PC-3 (cell line): Measurements from ENCODE around the gene HHAT. TPM values are rescaled to one million over a fixed set of nuclear protein-coding genes. Genes with fewer than 3 reads are reported as not detected.
A peak's percentile ranks its signal among the peaks of the same experiment; 100 is the strongest.

Source experiments
- ATAC-seq: fragments of 200-7000 bp; cut with Tn5 transposase; 2 replicates; pipeline ENCODE4 v1.9.1; 2020; ENCODE audit warnings: mild to moderate bottlenecking, moderate library complexity
- BruUV-seq: library from RNA; stranded (reverse); fragments of 400-500 nt; replicated peaks from 2 replicates; lab custom pipeline; 2021; lab: Mats Ljungman, UMichigan
- CTCF ChIA-PET: fragments of 300-600 bp; sonication (Branson Sonifier 250); formaldehyde crosslinking; loops from one replicate; lab custom pipeline; 2022; ENCODE audit warnings: antibody characterized with exemption; lab: Charles Lee
- POLR2A ChIA-PET: fragments of 300-600 bp; sonication (Branson Sonifier 250); formaldehyde crosslinking; loops from one replicate; lab custom pipeline; 2022; ENCODE audit warnings: antibody characterized with exemption; ENCODE audit not compliant: unreplicated experiment; lab: Charles Lee
- DNase-seq: peaks from one replicate; pipeline ENCODE4 v3.0.0-alpha.2; 2015
- H2AFZ ChIP-seq: fragments of 300-600 bp; sonication (generic); 2 replicates; pipeline ENCODE4 v1.6.0; 2016; ENCODE audit warnings: antibody characterized with exemption, low read length
- H3F3A ChIP-seq: fragments of 300-600 bp; sonication (generic); one replicate; pipeline ENCODE4 v1.6.0; 2017; ENCODE audit warnings: antibody characterized with exemption, low read length, control low read depth, mild to moderate bottlenecking; ENCODE audit not compliant: unreplicated experiment
- H3K27ac ChIP-seq: fragments of 300-600 bp; sonication (generic); 2 replicates; pipeline ENCODE4 v1.5.1; 2016; ENCODE audit warnings: mild to moderate bottlenecking, low read length
- H3K27me3 ChIP-seq: fragments of 300-600 bp; sonication (generic); 2 replicates; pipeline ENCODE4 v1.6.1; 2016; ENCODE audit warnings: low read length, mixed read lengths
- H3K36me3 ChIP-seq: fragments of 300-600 bp; sonication (generic); 2 replicates; pipeline ENCODE4 v1.6.1; 2016; ENCODE audit warnings: low read depth, mixed run types, low read length, mixed read lengths
- H3K4me1 ChIP-seq: fragments of 300-600 bp; sonication (generic); 2 replicates; pipeline ENCODE4 v1.5.1; 2016; ENCODE audit warnings: low read length; ENCODE audit not compliant: insufficient read depth
- H3K4me2 ChIP-seq: fragments of 300-600 bp; sonication (generic); 2 replicates; pipeline ENCODE4 v1.6.0; 2016; ENCODE audit warnings: low read length
- H3K4me3 ChIP-seq: fragments of 300-600 bp; sonication (generic); 2 replicates; pipeline ENCODE4 v1.5.1; 2016; ENCODE audit warnings: mild to moderate bottlenecking, low read length, mixed read lengths
- H3K79me2 ChIP-seq: fragments of 300-600 bp; sonication (generic); 2 replicates; pipeline ENCODE4 v1.6.1; 2017; ENCODE audit warnings: low read length, mixed read lengths
- H3K9ac ChIP-seq: fragments of 300-600 bp; sonication (generic); 2 replicates; pipeline ENCODE4 v1.6.0; 2016; ENCODE audit warnings: mild to moderate bottlenecking, low read length
- H3K9me2 ChIP-seq: fragments of 300-600 bp; sonication (generic); replicated peaks from 2 replicates; pipeline ENCODE4 v1.6.1; 2016; ENCODE audit warnings: mixed run types, low read length, mixed read lengths
- H3K9me3 ChIP-seq: fragments of 300-600 bp; sonication (generic); 2 replicates; pipeline ENCODE4 v1.6.1; 2016; ENCODE audit warnings: low read length, mixed read lengths
- H4K20me1 ChIP-seq: fragments of 300-600 bp; sonication (generic); 2 replicates; pipeline ENCODE4 v1.6.1; 2016; ENCODE audit warnings: low read length, mixed read lengths
- EZH2 ChIP-seq: fragments of 300-600 bp; sonication (generic); IDR thresholded peaks from one replicate; pipeline ENCODE4 v1.6.1; 2017; ENCODE audit warnings: antibody characterized with exemption, mild to moderate bottlenecking, low read length; ENCODE audit not compliant: unreplicated experiment
- EZH2phosphoT487 ChIP-seq: fragments of 300-600 bp; sonication (generic); IDR thresholded peaks from 2 replicates; pipeline ENCODE4 v1.6.1; 2018; ENCODE audit warnings: mild to moderate bottlenecking, antibody characterized with exemption, low read length, borderline replicate concordance
- intact Hi-C: fragments of 100-400 bp; cut with micrococcal nuclease; formaldehyde crosslinking; loops from 2 replicates; pipeline ENCODE4 v1.9.0; 2023
- total RNA-seq: library from RNA; depleted of rRNA; stranded (reverse); fragments of >200 nt; gene quantifications from 2 replicates; pipeline ENCODE4 v1.2.3, GENCODE V29; 2014
- TF ChIP-seq, protein P1 (sequence below): fragments of 300-600 bp; sonication (generic); conservative IDR thresholded peaks from 2 replicates; pipeline ENCODE4 v1.5.1; 2017; ENCODE audit warnings: antibody characterized with exemption, low read depth, mild to moderate bottlenecking, low read length

HHAT gene
- total RNA-seq, 1 experiment from 2014 or later, result 3.4 TPM

DNA sequence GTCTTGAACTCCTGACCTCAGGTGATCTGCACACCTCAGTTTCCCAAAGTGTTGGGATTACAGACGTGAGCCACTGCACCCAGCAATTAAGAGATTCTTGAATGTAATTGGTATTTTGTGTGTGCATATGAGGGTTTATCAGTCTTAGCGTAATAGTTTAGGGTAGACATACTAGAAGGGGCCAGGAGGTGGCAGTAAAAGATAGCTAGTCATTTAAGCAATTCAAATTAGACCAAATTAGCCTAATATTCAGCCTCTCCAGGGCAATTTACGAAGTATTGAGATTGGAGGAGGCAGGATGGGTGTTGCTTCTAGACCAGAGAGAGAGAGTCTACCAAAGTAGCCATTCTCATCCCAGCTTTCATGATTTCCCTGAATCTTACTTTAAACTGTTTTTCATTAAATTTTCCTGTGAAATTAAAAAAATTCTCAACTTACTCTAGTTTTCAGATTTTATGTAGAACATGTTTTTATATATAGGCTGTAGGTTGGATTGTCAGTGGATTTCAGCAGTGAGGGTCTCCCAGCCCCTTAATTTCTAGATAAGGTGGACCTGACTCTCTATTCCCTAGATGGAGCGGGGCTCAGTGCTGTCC is 119.7 kb downstream of the HHAT start:
- no peak overlapping the region for H3K4me2 ChIP-seq
- H3K4me1 ChIP-seq, result peaks cover 7% of the 10 kb centered on the region; the same call in 1 of the 2 replicates
- no peak overlapping the region for H3K4me3 ChIP-seq
- ChIA-PET POLR2A (interaction anchor here (0.5 kb wide), 1 partner anchor 685 kb away, joined by 3 read pairs; no protein-coding TSS in a partner anchor), CTCF (interaction anchor here (0.6 to 1.8 kb wide), 6 partner anchors 38 to 687 kb away, joined by 3 to 7 read pairs (median 4); partner anchors contain the start of gene KCNH1)
- H3F3A ChIP-seq, result no peaks in the 10 kb centered on the region
- H3K27me3 ChIP-seq, result peaks cover 16% of the 10 kb centered on the region
- ATAC-seq (peak; percentile 93), DNase-seq (peak; percentile 73)
- H3K27ac ChIP-seq, result no peak overlapping the region
- BruUV-seq, result no TSS peak
- no peaks in the 10 kb centered on the region for H3K9me2 ChIP-seq
- intact Hi-C loops, result loop anchor here (1.0 to 5.0 kb wide), 6 partner anchors 41 to 1064 kb away; no protein-coding TSS in a partner anchor
- no peaks in the 10 kb centered on the region for H3K9me3 ChIP-seq
- no peaks in the 10 kb centered on the region for H3K79me2 ChIP-seq
- H3K9ac ChIP-seq, result no peak overlapping the region
- no peaks in the 10 kb centered on the region for H3K36me3 ChIP-seq
- H4K20me1 ChIP-seq, result no peaks in the 10 kb centered on the region
- no peak for TF ChIP-seq EZH2
- TF ChIP-seq, protein P1, sequence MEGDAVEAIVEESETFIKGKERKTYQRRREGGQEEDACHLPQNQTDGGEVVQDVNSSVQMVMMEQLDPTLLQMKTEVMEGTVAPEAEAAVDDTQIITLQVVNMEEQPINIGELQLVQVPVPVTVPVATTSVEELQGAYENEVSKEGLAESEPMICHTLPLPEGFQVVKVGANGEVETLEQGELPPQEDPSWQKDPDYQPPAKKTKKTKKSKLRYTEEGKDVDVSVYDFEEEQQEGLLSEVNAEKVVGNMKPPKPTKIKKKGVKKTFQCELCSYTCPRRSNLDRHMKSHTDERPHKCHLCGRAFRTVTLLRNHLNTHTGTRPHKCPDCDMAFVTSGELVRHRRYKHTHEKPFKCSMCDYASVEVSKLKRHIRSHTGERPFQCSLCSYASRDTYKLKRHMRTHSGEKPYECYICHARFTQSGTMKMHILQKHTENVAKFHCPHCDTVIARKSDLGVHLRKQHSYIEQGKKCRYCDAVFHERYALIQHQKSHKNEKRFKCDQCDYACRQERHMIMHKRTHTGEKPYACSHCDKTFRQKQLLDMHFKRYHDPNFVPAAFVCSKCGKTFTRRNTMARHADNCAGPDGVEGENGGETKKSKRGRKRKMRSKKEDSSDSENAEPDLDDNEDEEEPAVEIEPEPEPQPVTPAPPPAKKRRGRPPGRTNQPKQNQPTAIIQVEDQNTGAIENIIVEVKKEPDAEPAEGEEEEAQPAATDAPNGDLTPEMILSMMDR, result peak; percentile 84
- TF ChIP-seq EZH2phosphoT487, result no peak
- no peak overlapping the region for H2AFZ ChIP-seq

DNA sequence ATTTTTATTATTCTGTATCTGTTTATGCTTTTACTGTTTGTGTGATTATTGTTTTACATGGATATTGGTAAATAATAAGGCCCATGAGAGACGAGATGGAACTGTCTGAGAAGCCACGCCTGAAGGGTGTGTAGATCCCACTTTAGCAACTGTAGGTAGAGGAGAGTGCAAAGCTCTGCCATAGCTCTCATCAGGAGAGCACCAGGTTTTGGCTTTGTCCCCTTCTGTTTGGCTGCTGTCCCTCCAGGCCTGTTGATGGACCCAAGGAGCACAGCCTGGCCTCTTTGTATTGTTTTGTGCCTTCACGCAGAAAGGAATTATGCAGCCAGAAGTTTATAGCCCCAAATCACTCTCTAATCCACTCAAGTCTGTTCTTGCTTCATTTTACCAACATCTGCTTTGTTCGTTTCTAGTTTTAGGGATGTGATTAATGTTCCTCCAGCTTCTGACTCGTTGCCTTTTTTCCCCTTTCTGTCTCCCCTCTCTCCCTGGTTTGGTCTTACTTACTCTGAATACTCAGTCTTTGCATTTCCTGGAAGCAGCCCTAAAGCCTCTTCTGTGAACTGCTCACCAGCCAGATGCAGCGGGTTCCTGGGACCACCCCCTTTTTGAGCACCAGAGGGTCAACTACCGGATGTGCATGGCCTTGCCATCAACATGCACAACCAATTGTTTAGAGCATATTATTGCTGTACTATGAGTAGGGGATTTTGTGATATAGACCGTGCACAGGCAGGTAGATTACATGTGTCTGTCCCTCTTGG is 127.3 kb downstream of the HHAT start:
- H3K4me2 ChIP-seq, result no peak overlapping the region
- no peaks in the 10 kb centered on the region for H3K9me3 ChIP-seq
- POLR2A ChIA-PET, result no interaction called here
- no peak overlapping the region for H2AFZ ChIP-seq
- peaks cover 42% of the 10 kb centered on the region for H3K27me3 ChIP-seq
- no peak overlapping the region for H3K4me3 ChIP-seq
- no peak for TF ChIP-seq EZH2phosphoT487
- ATAC-seq (no peak), DNase-seq (no peak)
- no peak overlapping the region for H3K27ac ChIP-seq
- H3K9ac ChIP-seq, result no peak overlapping the region
- H3K9me2 ChIP-seq, result no peaks in the 10 kb centered on the region
- H4K20me1 ChIP-seq, result no peaks in the 10 kb centered on the region
- no peaks in the 10 kb centered on the region for H3K79me2 ChIP-seq
- no TSS peak for BruUV-seq
- no peaks in the 10 kb centered on the region for H3K36me3 ChIP-seq
- no peaks in the 10 kb centered on the region for H3F3A ChIP-seq
- no peaks in the 10 kb centered on the region for H3K4me1 ChIP-seq
- intact Hi-C loops, result no loop called here
- CTCF ChIA-PET, result no interaction called here

DNA sequence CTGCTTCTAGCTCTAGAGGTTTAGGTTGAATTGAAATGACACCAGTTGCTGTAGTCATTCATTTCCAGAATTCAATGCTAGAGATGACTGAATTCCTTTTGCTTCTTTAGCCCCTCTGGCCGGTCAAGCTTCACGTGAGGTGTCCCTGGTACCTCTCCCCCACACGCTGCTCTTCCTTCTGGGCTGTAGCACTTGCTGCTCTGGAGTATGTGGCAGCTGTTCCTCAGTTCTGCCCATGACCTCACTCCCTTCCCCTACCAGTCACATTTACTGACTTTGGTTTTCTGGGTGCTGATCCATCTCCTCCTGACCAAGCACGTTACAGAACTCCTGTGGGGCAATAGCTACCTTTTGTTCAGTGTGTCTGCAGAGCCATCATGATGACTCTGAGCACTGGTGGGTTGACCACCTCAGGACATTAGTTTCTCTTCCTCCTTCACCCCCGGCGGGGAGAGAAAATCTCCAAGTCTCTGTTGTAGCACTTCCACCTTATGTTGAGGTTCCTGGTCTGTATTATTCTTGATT is 128.1 kb downstream of the HHAT start:
- ATAC-seq (no peak), DNase-seq (no peak)
- Histone ChIP-seq H3K27me3 (peaks cover 39% of the 10 kb centered on the region), H3K9me3 (no peaks in the 10 kb centered on the region), H3F3A (no peaks in the 10 kb centered on the region), H4K20me1 (no peaks in the 10 kb centered on the region), H3K36me3 (no peaks in the 10 kb centered on the region), H3K9me2 (no peaks in the 10 kb centered on the region), H3K79me2 (no peaks in the 10 kb centered on the region), H3K9ac (no peak overlapping the region), H2AFZ (no peak overlapping the region), H3K27ac (no peak overlapping the region), H3K4me2 (no peak overlapping the region), H3K4me3 (no peak overlapping the region), H3K4me1 (0 out of 2 replicates have a peak, but pooled peaks cover 2% of the 10 kb centered on the region)
- BruUV-seq, result no TSS peak
- TF ChIP-seq EZH2phosphoT487 (no peak), EZH2 (no peak)
- TF ChIP-seq, protein P1, result no peak
- ChIA-PET CTCF (no interaction called here), POLR2A (no interaction called here)
- intact Hi-C loops, result no loop called here
